ENCODE data around the gene NHERF2.

Gene NHERF2

DNA sequence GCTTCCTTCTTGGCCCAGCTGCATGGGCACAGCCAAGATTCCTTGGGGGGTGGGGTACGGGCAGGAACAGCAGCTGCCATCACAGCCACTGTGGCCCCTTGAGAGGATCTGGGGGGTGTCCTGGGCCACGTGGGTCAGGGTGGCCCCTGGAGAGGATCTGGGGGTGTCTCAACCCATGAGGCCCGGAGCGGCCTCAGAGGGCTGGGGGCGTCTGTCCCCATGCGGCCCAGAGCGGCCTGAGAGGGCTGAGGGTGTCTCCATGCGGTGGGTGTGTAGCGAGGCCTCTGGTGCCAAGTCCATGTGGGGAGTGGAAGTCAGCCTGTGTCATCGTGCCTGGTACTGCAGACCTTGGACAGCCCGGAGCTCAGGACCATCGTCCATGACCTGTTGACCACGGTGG is 34.8 kb downstream of the NHERF2 start:
- Histone ChIP-seq H3K27me3 (ENCODE audit: insufficient read depth, low read length, poor library complexity, severe bottlenecking) (no peaks in the 10 kb centered on the region), H3F3A (ENCODE audit: low read depth) (no peaks in the 10 kb centered on the region), H4K20me1 (ENCODE audit: insufficient read depth, low read length, poor library complexity, severe bottlenecking) (no peaks in the 10 kb centered on the region), H3K9me3 (ENCODE audit: insufficient read depth, low read depth, low read length) (no peaks in the 10 kb centered on the region), H3K9me2 (replicated peaks; ENCODE audit: low read depth, low read length) (no peaks in the 10 kb centered on the region), H3K79me2 (ENCODE audit: insufficient read depth, low read length) (no peaks in the 10 kb centered on the region), H3K4me2 (ENCODE audit: low read depth, low read length, poor library complexity, severe bottlenecking) (no peak overlapping the region), H3K4me1 (ENCODE audit: insufficient read depth, low read length, poor library complexity, severe bottlenecking) (no peaks in the 10 kb centered on the region), H2AFZ (ENCODE audit: low read length) (no peak overlapping the region), H3K36me3 (ENCODE audit: insufficient read depth, low read length) (no peaks in the 10 kb centered on the region), H3K9ac (ENCODE audit: low read depth, low read length, poor library complexity, severe bottlenecking) (no peak overlapping the region), H3K4me3 (ENCODE audit: low read length, poor library complexity, severe bottlenecking) (no peak overlapping the region)
- no peak for TF ChIP-seq EZH2phosphoT487 (IDR thresholded peaks at IDR 0.05; ENCODE audit: borderline replicate concordance)
- TF ChIP-seq, protein P1, sequence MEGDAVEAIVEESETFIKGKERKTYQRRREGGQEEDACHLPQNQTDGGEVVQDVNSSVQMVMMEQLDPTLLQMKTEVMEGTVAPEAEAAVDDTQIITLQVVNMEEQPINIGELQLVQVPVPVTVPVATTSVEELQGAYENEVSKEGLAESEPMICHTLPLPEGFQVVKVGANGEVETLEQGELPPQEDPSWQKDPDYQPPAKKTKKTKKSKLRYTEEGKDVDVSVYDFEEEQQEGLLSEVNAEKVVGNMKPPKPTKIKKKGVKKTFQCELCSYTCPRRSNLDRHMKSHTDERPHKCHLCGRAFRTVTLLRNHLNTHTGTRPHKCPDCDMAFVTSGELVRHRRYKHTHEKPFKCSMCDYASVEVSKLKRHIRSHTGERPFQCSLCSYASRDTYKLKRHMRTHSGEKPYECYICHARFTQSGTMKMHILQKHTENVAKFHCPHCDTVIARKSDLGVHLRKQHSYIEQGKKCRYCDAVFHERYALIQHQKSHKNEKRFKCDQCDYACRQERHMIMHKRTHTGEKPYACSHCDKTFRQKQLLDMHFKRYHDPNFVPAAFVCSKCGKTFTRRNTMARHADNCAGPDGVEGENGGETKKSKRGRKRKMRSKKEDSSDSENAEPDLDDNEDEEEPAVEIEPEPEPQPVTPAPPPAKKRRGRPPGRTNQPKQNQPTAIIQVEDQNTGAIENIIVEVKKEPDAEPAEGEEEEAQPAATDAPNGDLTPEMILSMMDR (conservative IDR thresholded peaks at IDR 0.05; ENCODE audit: low read length): no peak

DNA sequence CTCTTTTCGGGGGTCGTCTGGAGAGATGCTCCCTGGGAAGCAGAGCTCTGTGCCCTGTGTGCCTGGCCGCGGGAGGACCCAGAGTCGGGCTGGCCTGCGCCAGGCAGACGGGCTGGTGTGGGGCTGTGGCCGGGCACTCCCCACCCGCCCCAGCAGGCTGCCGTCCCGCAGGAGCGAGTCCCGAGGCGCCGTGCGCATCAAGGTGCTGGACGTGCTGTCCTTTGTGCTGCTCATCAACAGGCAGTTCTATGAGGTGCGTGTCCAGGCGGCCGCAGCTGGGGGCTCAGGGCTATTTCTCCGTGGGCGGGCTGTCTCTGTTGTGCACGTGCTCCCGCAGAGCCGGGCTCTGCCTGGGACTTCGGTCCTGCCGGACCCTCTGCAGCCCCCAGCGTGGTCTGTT is 36.1 kb downstream of the NHERF2 start:
- TF ChIP-seq, protein P1 (conservative IDR thresholded peaks at IDR 0.05; ENCODE audit: low read length): no peak
- no peak for TF ChIP-seq EZH2phosphoT487 (IDR thresholded peaks at IDR 0.05; ENCODE audit: borderline replicate concordance)
- Histone ChIP-seq H3K9ac (ENCODE audit: low read depth, low read length, poor library complexity, severe bottlenecking) (no peak overlapping the region), H3F3A (ENCODE audit: low read depth) (no peaks in the 10 kb centered on the region), H3K9me2 (replicated peaks; ENCODE audit: low read depth, low read length) (no peaks in the 10 kb centered on the region), H3K4me2 (ENCODE audit: low read depth, low read length, poor library complexity, severe bottlenecking) (no peak overlapping the region), H4K20me1 (ENCODE audit: insufficient read depth, low read length, poor library complexity, severe bottlenecking) (no peaks in the 10 kb centered on the region), H3K9me3 (ENCODE audit: insufficient read depth, low read depth, low read length) (no peaks in the 10 kb centered on the region), H3K4me3 (ENCODE audit: low read length, poor library complexity, severe bottlenecking) (no peak overlapping the region), H3K79me2 (ENCODE audit: insufficient read depth, low read length) (no peaks in the 10 kb centered on the region), H3K4me1 (ENCODE audit: insufficient read depth, low read length, poor library complexity, severe bottlenecking) (no peaks in the 10 kb centered on the region), H3K27me3 (ENCODE audit: insufficient read depth, low read length, poor library complexity, severe bottlenecking) (no peaks in the 10 kb centered on the region), H2AFZ (ENCODE audit: low read length) (no peak overlapping the region), H3K36me3 (ENCODE audit: insufficient read depth, low read length) (no peaks in the 10 kb centered on the region)

DNA sequence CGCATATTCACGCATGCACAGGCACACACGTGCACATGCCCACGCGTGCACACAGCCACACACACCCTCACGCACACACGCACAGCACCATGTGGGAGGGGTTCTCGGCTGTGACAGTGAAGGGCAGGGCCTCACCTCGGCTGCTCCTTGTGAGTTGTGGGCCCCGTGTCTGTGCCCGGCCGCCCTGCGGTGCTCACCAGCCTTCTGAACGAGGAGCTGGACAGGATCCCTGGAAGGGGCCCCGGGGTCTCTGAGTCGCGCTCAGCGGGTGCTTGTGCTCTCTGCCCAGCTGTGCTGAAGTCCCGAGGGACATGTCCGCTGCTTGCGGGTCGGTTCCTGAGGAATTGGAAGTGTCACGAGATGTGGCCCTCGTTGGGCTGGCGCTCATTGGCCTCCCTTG is 37.2 kb downstream of the NHERF2 start:
- H3K9me3 ChIP-seq (ENCODE audit: insufficient read depth, low read depth, low read length): no peaks in the 10 kb centered on the region
- H3K4me2 ChIP-seq (ENCODE audit: low read depth, low read length, poor library complexity, severe bottlenecking): no peak overlapping the region
- H3K36me3 ChIP-seq (ENCODE audit: insufficient read depth, low read length): no peaks in the 10 kb centered on the region
- H3K9me2 ChIP-seq (replicated peaks; ENCODE audit: low read depth, low read length): no peaks in the 10 kb centered on the region
- no peak for TF ChIP-seq EZH2phosphoT487 (IDR thresholded peaks at IDR 0.05; ENCODE audit: borderline replicate concordance)
- TF ChIP-seq, protein P1 (conservative IDR thresholded peaks at IDR 0.05; ENCODE audit: low read length): no peak
- H3K79me2 ChIP-seq (ENCODE audit: insufficient read depth, low read length): no peaks in the 10 kb centered on the region
- no peaks in the 10 kb centered on the region for H3K27me3 ChIP-seq (ENCODE audit: insufficient read depth, low read length, poor library complexity, severe bottlenecking)
- no peak overlapping the region for H3K4me3 ChIP-seq (ENCODE audit: low read length, poor library complexity, severe bottlenecking)
- H3F3A ChIP-seq (ENCODE audit: low read depth): no peaks in the 10 kb centered on the region
- no peak overlapping the region for H2AFZ ChIP-seq (ENCODE audit: low read length)
- H4K20me1 ChIP-seq (ENCODE audit: insufficient read depth, low read length, poor library complexity, severe bottlenecking): no peaks in the 10 kb centered on the region
- no peaks in the 10 kb centered on the region for H3K4me1 ChIP-seq (ENCODE audit: insufficient read depth, low read length, poor library complexity, severe bottlenecking)
- no peak overlapping the region for H3K9ac ChIP-seq (ENCODE audit: low read depth, low read length, poor library complexity, severe bottlenecking)

All from Loucy (cell line).